ENCODE data around the gene EDC3.

DNA sequence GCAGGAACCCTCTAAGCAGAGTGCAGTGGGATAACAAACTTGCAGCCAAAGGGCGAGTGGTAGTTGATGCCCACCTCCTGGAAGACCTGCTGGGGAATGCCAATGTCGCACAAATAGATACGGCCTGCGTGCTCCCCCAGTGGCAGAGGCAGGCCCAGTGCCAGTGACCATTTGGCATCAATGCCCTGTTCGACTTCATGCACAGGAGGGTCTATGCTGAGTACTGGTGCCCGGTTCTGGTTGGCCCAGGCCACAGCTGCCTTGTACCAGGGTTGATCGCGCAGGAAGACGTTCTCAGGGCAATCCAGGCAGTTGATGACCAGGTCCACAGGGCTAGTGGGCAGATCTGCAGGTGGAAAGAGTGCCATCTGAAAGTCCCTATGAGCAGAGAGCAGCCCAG is 63.2 kb downstream of the EDC3 start:
- TF ChIP-seq, protein P1, sequence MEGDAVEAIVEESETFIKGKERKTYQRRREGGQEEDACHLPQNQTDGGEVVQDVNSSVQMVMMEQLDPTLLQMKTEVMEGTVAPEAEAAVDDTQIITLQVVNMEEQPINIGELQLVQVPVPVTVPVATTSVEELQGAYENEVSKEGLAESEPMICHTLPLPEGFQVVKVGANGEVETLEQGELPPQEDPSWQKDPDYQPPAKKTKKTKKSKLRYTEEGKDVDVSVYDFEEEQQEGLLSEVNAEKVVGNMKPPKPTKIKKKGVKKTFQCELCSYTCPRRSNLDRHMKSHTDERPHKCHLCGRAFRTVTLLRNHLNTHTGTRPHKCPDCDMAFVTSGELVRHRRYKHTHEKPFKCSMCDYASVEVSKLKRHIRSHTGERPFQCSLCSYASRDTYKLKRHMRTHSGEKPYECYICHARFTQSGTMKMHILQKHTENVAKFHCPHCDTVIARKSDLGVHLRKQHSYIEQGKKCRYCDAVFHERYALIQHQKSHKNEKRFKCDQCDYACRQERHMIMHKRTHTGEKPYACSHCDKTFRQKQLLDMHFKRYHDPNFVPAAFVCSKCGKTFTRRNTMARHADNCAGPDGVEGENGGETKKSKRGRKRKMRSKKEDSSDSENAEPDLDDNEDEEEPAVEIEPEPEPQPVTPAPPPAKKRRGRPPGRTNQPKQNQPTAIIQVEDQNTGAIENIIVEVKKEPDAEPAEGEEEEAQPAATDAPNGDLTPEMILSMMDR (IDR thresholded peaks at IDR 0.05; ENCODE audit: low read depth, low read length), result no peak
- TF ChIP-seq EZH2phosphoT487 (IDR thresholded peaks at IDR 0.05; ENCODE audit: low read depth), result no peak

Measured in OCI-LY3 (cell line).